ENCODE data around the gene GOLGA7B.

GOLGA7B gene

DNA sequence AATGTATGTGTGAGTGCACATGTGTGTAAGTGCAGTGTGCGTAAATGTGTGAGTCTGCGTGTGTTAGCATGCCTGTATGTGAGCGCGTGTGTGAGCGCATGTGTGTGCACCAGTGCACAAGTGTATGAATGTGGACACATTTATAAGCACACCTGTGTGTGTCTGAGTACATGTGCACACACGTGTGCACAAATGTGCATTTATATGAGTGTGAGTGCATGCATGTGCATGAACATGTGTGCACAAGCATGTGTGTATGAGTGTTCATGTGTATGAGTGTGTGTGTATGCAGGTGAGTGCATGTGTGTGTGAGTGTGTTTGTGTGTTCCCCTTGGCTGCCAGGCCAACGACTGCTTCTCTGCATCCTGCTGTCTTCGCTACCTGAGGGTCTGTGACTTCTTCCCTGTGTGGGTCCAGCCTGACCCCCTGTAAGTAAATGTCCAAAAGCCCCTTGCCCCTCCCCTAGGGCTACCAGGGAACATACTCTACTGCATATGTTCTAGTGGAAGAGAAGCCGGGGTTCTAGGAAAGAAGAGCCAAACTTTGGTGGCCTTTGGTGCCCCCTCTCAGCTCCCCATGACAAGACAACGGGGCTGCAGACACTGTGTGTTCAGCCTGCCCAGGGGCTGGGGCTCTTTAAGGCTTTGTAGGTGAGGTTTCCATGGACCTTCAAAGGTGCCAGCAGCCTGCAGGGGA lies 17.0 kb downstream of the GOLGA7B start:
- no peak overlapping the region for H3K4me3 ChIP-seq
- DNase-seq (ENCODE audit: low spot score in 2 of 2) = no peak
- H3K27me3 ChIP-seq (ENCODE audit: low read depth) = peaks cover 35% of the 10 kb centered on the region
- H3K4me1 ChIP-seq = no peaks in the 10 kb centered on the region
- in situ Hi-C loops (cut with MboI; ENCODE audit: low sequenced_read_pairs) = loop anchor here (5.0 kb wide), 1 partner anchor 74 kb away; no protein-coding TSS in a partner anchor
- no peaks in the 10 kb centered on the region for H3K36me3 ChIP-seq (replicated peaks)
- no peaks in the 10 kb centered on the region for H3K9me3 ChIP-seq

DNA sequence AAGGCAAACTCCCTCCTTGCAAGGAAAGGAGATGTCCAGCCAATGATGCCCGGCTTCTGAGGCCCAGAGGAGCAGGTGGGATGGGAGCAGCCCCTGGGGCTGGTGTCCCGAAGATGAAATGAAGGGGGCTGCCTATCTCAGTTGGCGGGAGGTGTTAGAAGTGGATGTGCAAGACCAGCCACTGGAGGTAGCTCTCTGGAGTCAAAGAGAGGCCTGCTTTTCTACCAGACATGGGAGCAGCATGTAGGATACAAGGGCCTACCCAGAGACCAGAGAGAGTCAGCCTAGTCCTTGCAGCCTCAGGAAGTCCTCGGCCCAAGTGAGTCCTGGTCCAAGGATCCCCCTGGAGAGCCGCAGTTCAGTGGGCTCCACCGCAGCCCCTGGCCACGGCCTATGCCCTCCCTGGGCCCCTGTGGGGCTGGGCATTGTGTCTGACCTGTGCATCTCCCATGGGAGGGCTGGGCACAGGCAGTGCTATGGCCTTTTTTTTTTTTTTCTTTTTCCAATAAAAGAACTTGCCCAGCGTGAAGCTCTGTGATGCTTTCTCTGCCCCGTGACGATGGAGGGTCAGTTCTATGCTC lies 17.7 kb downstream of the GOLGA7B start:
- no peak for DNase-seq (ENCODE audit: low spot score in 2 of 2)
- H3K36me3 ChIP-seq (replicated peaks) = no peaks in the 10 kb centered on the region
- in situ Hi-C loops (cut with MboI; ENCODE audit: low sequenced_read_pairs) = loop anchor here (5.0 kb wide), 1 partner anchor 75 kb away; no protein-coding TSS in a partner anchor
- no peak overlapping the region for H3K4me3 ChIP-seq
- no peaks in the 10 kb centered on the region for H3K4me1 ChIP-seq
- no peaks in the 10 kb centered on the region for H3K9me3 ChIP-seq
- peaks cover 38% of the 10 kb centered on the region for H3K27me3 ChIP-seq (ENCODE audit: low read depth)

DNA sequence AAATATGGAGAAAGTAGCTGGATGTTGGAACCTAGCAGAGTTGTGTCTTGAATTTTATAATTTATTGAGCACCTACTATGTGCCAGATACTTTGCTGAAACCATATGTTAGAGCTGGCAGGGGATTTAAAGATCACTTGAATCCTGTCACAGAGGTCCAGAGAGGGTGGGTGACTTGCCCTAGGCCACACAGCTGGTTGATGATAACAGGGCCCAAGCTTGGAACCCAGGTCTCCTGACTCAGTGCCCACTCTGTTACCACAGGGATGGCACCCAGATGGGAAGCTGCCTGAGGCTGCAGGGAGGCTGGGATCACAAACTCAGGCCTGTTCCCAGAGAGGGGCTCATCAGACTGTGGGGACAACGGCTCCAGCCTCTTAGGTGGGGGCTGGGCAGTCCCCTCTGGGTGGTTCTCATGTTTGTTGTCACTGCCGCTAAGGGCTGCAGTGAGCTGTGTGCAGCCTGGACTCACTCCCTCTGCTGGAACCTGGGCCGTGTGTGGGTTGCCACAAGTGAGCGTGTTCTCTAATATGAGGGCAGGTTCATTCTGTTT lies 18.6 kb downstream of the GOLGA7B start:
- DNase-seq (ENCODE audit: low spot score in 2 of 2) = no peak
- H3K36me3 ChIP-seq (replicated peaks) = no peaks in the 10 kb centered on the region
- H3K4me3 ChIP-seq = no peak overlapping the region
- peaks cover 43% of the 10 kb centered on the region for H3K27me3 ChIP-seq (ENCODE audit: low read depth)
- in situ Hi-C loops (cut with MboI; ENCODE audit: low sequenced_read_pairs) = loop anchor here (5.0 kb wide), 1 partner anchor 76 kb away; no protein-coding TSS in a partner anchor
- H3K9me3 ChIP-seq = no peaks in the 10 kb centered on the region
- H3K4me1 ChIP-seq = no peaks in the 10 kb centered on the region

GRCh38 chr10:97869091-97870042 lies 19.7 kb downstream of the GOLGA7B start:
- Histone ChIP-seq H3K4me3 (no peak overlapping the region), H3K36me3 (replicated peaks) (no peaks in the 10 kb centered on the region), H3K4me1 (no peaks in the 10 kb centered on the region), H3K27me3 (ENCODE audit: low read depth) (peaks cover 46% of the 10 kb centered on the region), H3K9me3 (no peaks in the 10 kb centered on the region)
- in situ Hi-C loops (cut with MboI; ENCODE audit: low sequenced_read_pairs) = loop anchor here (5.0 kb wide), 1 partner anchor 77 kb away; no protein-coding TSS in a partner anchor
- DNase-seq (ENCODE audit: low spot score in 2 of 2) = peak in 1 of 2 experiments; percentile 63

DNA sequence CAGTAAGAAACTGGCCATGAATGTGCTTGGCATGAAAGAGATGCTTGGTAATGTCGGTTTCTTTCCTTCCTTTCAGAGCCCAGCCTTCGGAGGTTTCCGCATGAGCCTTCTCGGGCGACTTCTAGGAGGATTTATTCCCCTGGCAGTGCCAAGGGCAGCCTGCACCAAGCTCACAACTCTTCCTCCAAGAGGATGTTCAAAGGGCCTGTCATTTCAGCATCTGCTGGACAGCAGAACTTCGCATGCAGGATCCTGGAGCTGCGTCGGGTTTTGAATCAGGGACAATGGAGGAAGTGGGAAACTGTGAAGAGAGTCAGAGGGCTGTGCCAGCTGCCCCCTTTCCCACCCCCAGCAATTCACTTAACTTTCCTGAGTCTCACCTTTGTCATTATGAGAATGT lies 21.3 kb downstream of the GOLGA7B start:
- Histone ChIP-seq H3K4me3 (no peak overlapping the region), H3K9me3 (no peaks in the 10 kb centered on the region), H3K27me3 (ENCODE audit: low read depth) (peaks cover 53% of the 10 kb centered on the region), H3K36me3 (replicated peaks) (no peaks in the 10 kb centered on the region), H3K4me1 (peaks cover under 1% of the 10 kb centered on the region)
- no peak for DNase-seq (ENCODE audit: low spot score in 2 of 2)
- in situ Hi-C loops (cut with MboI; ENCODE audit: low sequenced_read_pairs) = no loop called here

- no peak for DNase-seq (ENCODE audit: low spot score in 2 of 2)
- Histone ChIP-seq H3K36me3 (replicated peaks) (no peaks in the 10 kb centered on the region), H3K4me3 (no peak overlapping the region), H3K4me1 (peaks cover 5% of the 10 kb centered on the region), H3K9me3 (no peaks in the 10 kb centered on the region), H3K27me3 (ENCODE audit: low read depth) (peaks cover 52% of the 10 kb centered on the region)
- in situ Hi-C loops (cut with MboI; ENCODE audit: low sequenced_read_pairs) = no loop called here
These were observed 23.9 kb downstream of the GOLGA7B start for GRCh38 chr10:97873569-97873968.

- Histone ChIP-seq H3K27me3 (ENCODE audit: low read depth) (peaks cover 45% of the 10 kb centered on the region), H3K4me3 (no peak overlapping the region), H3K36me3 (replicated peaks) (no peaks in the 10 kb centered on the region), H3K4me1 (peaks cover 5% of the 10 kb centered on the region), H3K9me3 (no peaks in the 10 kb centered on the region)
- DNase-seq (ENCODE audit: low spot score in 2 of 2) = no peak
- in situ Hi-C loops (cut with MboI; ENCODE audit: low sequenced_read_pairs) = no loop called here
These were observed 24.7 kb downstream of the GOLGA7B start for GRCh38 chr10:97874332-97874731.

GRCh38 chr10:97875391-97875790 lies 25.7 kb downstream of the GOLGA7B start:
- peaks cover 34% of the 10 kb centered on the region for H3K27me3 ChIP-seq (ENCODE audit: low read depth)
- no peaks in the 10 kb centered on the region for H3K9me3 ChIP-seq
- DNase-seq (ENCODE audit: low spot score in 2 of 2) = no peak
- H3K4me3 ChIP-seq = no peak overlapping the region
- in situ Hi-C loops (cut with MboI; ENCODE audit: low sequenced_read_pairs) = no loop called here
- H3K36me3 ChIP-seq (replicated peaks) = no peaks in the 10 kb centered on the region
- H3K4me1 ChIP-seq = peaks cover 5% of the 10 kb centered on the region

DNA sequence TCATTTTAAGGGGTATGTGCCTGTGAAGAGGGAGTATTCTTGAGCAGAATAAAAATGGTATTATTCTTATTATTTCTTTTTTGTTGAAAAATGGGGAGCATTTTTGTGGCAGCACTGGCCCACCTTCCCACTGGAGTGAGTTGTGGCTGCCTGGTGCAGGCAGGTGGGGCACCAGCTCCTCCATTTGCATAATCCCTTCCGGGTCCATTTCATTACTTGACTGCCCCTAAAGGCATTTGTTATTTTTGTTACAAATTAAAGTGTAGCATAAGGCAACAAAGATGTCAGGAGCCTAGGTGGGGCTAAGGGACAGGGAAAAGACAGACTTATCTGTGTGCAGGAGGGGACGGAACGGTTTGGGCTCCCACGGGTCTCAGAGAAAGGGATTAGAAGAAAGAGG lies 26.8 kb downstream of the GOLGA7B start:
- Histone ChIP-seq H3K4me1 (peaks cover 5% of the 10 kb centered on the region), H3K4me3 (no peak overlapping the region), H3K9me3 (no peaks in the 10 kb centered on the region), H3K27me3 (ENCODE audit: low read depth) (peaks cover 24% of the 10 kb centered on the region), H3K36me3 (replicated peaks) (no peaks in the 10 kb centered on the region)
- in situ Hi-C loops (cut with MboI; ENCODE audit: low sequenced_read_pairs) = no loop called here
- peak; percentile 26 to 33 for DNase-seq (ENCODE audit: low spot score in 2 of 2)

- Histone ChIP-seq H3K4me3 (no peak overlapping the region), H3K36me3 (replicated peaks) (no peaks in the 10 kb centered on the region), H3K27me3 (ENCODE audit: low read depth) (peaks cover 7% of the 10 kb centered on the region), H3K4me1 (peaks cover 5% of the 10 kb centered on the region), H3K9me3 (no peaks in the 10 kb centered on the region)
- in situ Hi-C loops (cut with MboI; ENCODE audit: low sequenced_read_pairs) = no loop called here
- DNase-seq (ENCODE audit: low spot score in 2 of 2) = no peak
These were observed 29.6 kb downstream of the GOLGA7B start for GRCh38 chr10:97879241-97879640.

GRCh38 chr10:97880109-97880508 lies 30.5 kb downstream of the GOLGA7B start:
- peaks cover 5% of the 10 kb centered on the region for H3K4me1 ChIP-seq
- H3K36me3 ChIP-seq (replicated peaks) = no peaks in the 10 kb centered on the region
- H3K9me3 ChIP-seq = no peaks in the 10 kb centered on the region
- DNase-seq (ENCODE audit: low spot score in 2 of 2) = no peak
- H3K4me3 ChIP-seq = no peak overlapping the region
- in situ Hi-C loops (cut with MboI; ENCODE audit: low sequenced_read_pairs) = no loop called here
- peaks cover 3% of the 10 kb centered on the region for H3K27me3 ChIP-seq (ENCODE audit: low read depth)

- no peaks in the 10 kb centered on the region for H3K36me3 ChIP-seq (replicated peaks)
- H3K9me3 ChIP-seq = no peaks in the 10 kb centered on the region
- in situ Hi-C loops (cut with MboI; ENCODE audit: low sequenced_read_pairs) = no loop called here
- H3K4me1 ChIP-seq = no peaks in the 10 kb centered on the region
- H3K27me3 ChIP-seq (ENCODE audit: low read depth) = no peaks in the 10 kb centered on the region
- no peak for DNase-seq (ENCODE audit: low spot score in 2 of 2)
- no peak overlapping the region for H3K4me3 ChIP-seq
These were observed 32.8 kb downstream of the GOLGA7B start for GRCh38 chr10:97882142-97883091.

DNA sequence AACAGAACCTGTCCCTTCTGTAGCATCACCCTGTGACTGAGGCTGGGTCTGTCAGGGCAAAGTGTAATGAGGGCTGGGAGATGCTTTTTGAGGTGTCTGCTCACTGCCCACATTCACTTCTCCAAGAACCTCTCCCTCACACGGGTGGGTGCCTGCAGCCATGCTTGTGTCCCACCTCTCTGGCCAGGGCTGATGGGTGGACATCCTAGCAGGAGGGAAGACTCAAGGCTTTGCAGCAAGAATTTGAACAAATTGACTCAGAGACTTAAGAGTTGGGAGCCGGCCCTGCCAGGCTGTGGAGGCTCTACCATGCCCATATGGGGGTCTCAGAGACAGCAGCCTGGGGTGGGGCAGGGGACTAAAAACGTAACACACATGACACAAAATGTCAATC lies 33.4 kb downstream of the GOLGA7B start:
- in situ Hi-C loops (cut with MboI; ENCODE audit: low sequenced_read_pairs) = no loop called here
- 0 out of 2 replicates have a peak, but pooled peaks cover under 1% of the 10 kb centered on the region for H3K27me3 ChIP-seq (ENCODE audit: low read depth)
- no peaks in the 10 kb centered on the region for H3K4me1 ChIP-seq
- H3K9me3 ChIP-seq = no peaks in the 10 kb centered on the region
- no peaks in the 10 kb centered on the region for H3K36me3 ChIP-seq (replicated peaks)
- no peak for DNase-seq (ENCODE audit: low spot score in 2 of 2)
- H3K4me3 ChIP-seq = no peak overlapping the region

All from HAP-1 (cell line).